Osteoblast (primary cell): ENCODE results near the gene SDC1. TPM values are rescaled to one million over a fixed set of nuclear protein-coding genes. Genes with fewer than 3 reads are reported as not detected.

ENCODE experiments used
- DNase-seq: peaks from one replicate; pipeline ENCODE4 v3.0.0; 2011; ENCODE audit warnings: low spot score, mixed read lengths; ENCODE audit not compliant: insufficient read length; ENCODE audit errors: missing footprints
- H2AFZ ChIP-seq: 2 replicates; pipeline ENCODE4 v1.6.0; 2011; ENCODE audit warnings: mild to moderate bottlenecking, low read length
- H3K27ac ChIP-seq: 2 replicates; pipeline ENCODE4 v1.5.1; 2011; ENCODE audit warnings: mild to moderate bottlenecking, low read depth, low read length, moderate library complexity
- H3K27me3 ChIP-seq: 2 replicates; pipeline ENCODE4 v1.6.0; 2012; ENCODE audit warnings: mild to moderate bottlenecking, control low read depth, inconsistent platforms, low read length, moderate library complexity; ENCODE audit not compliant: insufficient read depth
- H3K36me3 ChIP-seq: 2 replicates; pipeline ENCODE4 v1.5.1; 2011; ENCODE audit warnings: mild to moderate bottlenecking, low read length, control low read depth, moderate library complexity; ENCODE audit not compliant: insufficient read depth
- H3K4me1 ChIP-seq: 2 replicates; pipeline ENCODE4 v1.5.1; 2011; ENCODE audit warnings: mild to moderate bottlenecking, low read length, control low read depth, moderate library complexity; ENCODE audit not compliant: insufficient read depth
- H3K4me2 ChIP-seq: 2 replicates; pipeline ENCODE4 v1.6.0; 2011; ENCODE audit warnings: mild to moderate bottlenecking, low read length; ENCODE audit not compliant: insufficient read depth
- H3K4me3 ChIP-seq: fragments of 200-600 bp; sonication (generic); 3 replicates; pipeline ENCODE4 v1.5.1; 2012; ENCODE audit warnings: mild to moderate bottlenecking, low read length, inconsistent platforms; ENCODE audit not compliant: insufficient read depth
- H3K79me2 ChIP-seq: 2 replicates; pipeline ENCODE4 v1.6.0; 2012; ENCODE audit warnings: mild to moderate bottlenecking, low read length, control low read depth, inconsistent platforms; ENCODE audit not compliant: insufficient read depth
- H3K9me3 ChIP-seq: 2 replicates; pipeline ENCODE4 v1.5.1; 2011; ENCODE audit warnings: low read depth, low read length, control low read depth
- H4K20me1 ChIP-seq: 2 replicates; pipeline ENCODE4 v1.6.0; 2012; ENCODE audit warnings: mild to moderate bottlenecking, low read length, control low read depth; ENCODE audit not compliant: insufficient read depth
- CTCF ChIP-seq: IDR thresholded peaks from 2 replicates; pipeline ENCODE4 v1.5.1; 2011; ENCODE audit warnings: mild to moderate bottlenecking, low read depth, low read length, moderate library complexity; ENCODE audit errors: extremely low read depth
- total RNA-seq: library from RNA; depleted of rRNA; stranded (reverse); fragments of >200 nt; gene quantifications from 2 replicates; pipeline ENCODE4 v1.2.3, GENCODE V29; 2012

Gene SDC1
- total RNA-seq, 1 donor: 7.6 TPM

- Histone ChIP-seq H2AFZ (no peak overlapping the region), H3K36me3 (no peaks in the 10 kb centered on the region), H3K4me2 (no peak overlapping the region), H4K20me1 (no peaks in the 10 kb centered on the region), H3K27ac (no peak overlapping the region), H3K79me2 (no peaks in the 10 kb centered on the region), H3K9me3 (no peaks in the 10 kb centered on the region), H3K27me3 (no peaks in the 10 kb centered on the region), H3K4me1 (peaks cover 3% of the 10 kb centered on the region), H3K4me3 (no peak overlapping the region)
- DNase-seq: no peak
- TF ChIP-seq CTCF: no peak
Observed at GRCh38 chr2:20211860-20212458, 13.0 kb downstream of the SDC1 start.

- Histone ChIP-seq H3K27me3 (no peaks in the 10 kb centered on the region), H3K79me2 (no peaks in the 10 kb centered on the region), H3K36me3 (no peaks in the 10 kb centered on the region), H3K4me1 (peaks cover 3% of the 10 kb centered on the region), H3K4me2 (no peak overlapping the region), H3K27ac (no peak overlapping the region), H2AFZ (no peak overlapping the region), H3K4me3 (no peak overlapping the region), H4K20me1 (no peaks in the 10 kb centered on the region), H3K9me3 (no peaks in the 10 kb centered on the region)
- DNase-seq: no peak
- TF ChIP-seq CTCF: no peak
Observed at GRCh38 chr2:20211420-20211819, 13.5 kb downstream of the SDC1 start.

- Histone ChIP-seq H3K4me1 (peaks cover 3% of the 10 kb centered on the region), H4K20me1 (no peaks in the 10 kb centered on the region), H3K4me3 (no peak overlapping the region), H3K4me2 (no peak overlapping the region), H3K27ac (no peak overlapping the region), H3K9me3 (no peaks in the 10 kb centered on the region), H3K79me2 (no peaks in the 10 kb centered on the region), H3K36me3 (no peaks in the 10 kb centered on the region), H3K27me3 (no peaks in the 10 kb centered on the region), H2AFZ (no peak overlapping the region)
- DNase-seq: peak; percentile 84
- TF ChIP-seq CTCF: no peak
Observed at GRCh38 chr2:20210462-20210861, 14.5 kb downstream of the SDC1 start.

- Histone ChIP-seq H3K4me1 (peaks cover 3% of the 10 kb centered on the region), H3K79me2 (no peaks in the 10 kb centered on the region)
Observed at GRCh38 chr2:20209373-20210109, 15.4 kb downstream of the SDC1 start.

More at GRCh38 chr2:20209373-20210109, 15.4 kb downstream of the SDC1 start:
- Histone ChIP-seq H4K20me1 (no peaks in the 10 kb centered on the region), H3K9me3 (no peaks in the 10 kb centered on the region), H3K4me3 (no peak overlapping the region), H3K36me3 (no peaks in the 10 kb centered on the region), H3K27me3 (no peaks in the 10 kb centered on the region), H2AFZ (no peak overlapping the region), H3K27ac (no peak overlapping the region), H3K4me2 (no peak overlapping the region)
- DNase-seq: no peak
- no peak for TF ChIP-seq CTCF
